Stimulated activated CD4-positive, alpha-beta T cell treated with anti-CD3 and anti-CD28 coated beads, Interleukin-15, amount 100 ng/mL, for 48 hours (primary cell): ENCODE measurements around the gene DCLK2.

Source experiments
- DNase-seq, 2 donors: peaks; one replicate each; pipeline ENCODE4 v3.0.0-alpha.2; 2020; ENCODE audit warnings: low read depth in 2 of 2

DCLK2 gene

GRCh38 chr4:150069353-150069752 lies 8.9 kb upstream of the DCLK2 start:
- no peak for DNase-seq

GRCh38 chr4:150070464-150071170 lies 7.6 kb upstream of the DCLK2 start:
- no peak for DNase-seq

DNA sequence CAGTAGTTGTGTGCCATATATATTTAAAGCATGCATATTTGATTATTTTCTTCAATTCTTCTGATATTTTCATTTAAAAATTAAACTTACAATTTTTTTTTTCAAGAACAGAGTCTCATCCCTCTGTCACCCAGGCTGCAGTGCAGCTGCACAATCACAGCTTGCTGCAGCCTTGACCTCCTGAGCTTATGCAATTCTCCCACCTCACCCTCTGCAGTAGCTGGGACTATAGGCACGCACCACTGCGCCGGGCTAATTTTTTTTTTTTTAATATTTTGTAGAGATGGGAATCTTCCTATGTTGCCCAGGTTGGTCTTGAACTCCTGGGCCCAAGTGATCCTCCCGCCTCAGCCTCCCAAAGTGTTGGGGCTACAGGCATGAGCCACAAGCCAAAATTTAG lies 5.8 kb upstream of the DCLK2 start:
- DNase-seq, result no peak

- DNase-seq, result no peak
Observed at GRCh38 chr4:150072906-150073714, 5.1 kb upstream of the DCLK2 start.

GRCh38 chr4:150074064-150074463 lies 4.2 kb upstream of the DCLK2 start:
- DNase-seq, result no peak

DNA sequence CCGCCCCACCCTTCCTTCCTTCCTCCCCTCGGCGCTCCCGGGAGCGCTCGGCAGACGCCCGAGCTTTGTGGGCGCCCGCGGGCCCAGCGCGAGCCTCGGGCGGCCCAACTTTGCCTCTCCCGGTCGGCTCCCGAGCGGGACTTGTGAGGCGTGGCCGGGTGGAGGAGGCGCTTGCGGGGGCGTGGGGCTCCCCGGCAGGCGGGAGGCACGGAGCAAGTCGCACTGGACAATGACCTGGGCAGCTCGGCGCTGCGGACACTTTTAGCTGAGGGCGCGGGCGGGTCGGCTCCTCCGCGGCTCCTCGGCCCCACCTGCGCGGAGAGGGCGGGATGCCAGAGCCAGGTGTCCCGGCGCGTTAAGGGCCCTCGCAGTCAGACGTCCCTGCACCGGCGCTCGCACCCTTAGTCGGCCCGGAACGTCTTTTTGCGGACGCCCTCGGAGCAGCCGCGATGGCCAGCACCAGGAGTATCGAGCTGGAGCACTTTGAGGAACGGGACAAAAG lies 385 bp downstream of the DCLK2 start:
- no peak for DNase-seq

DNA sequence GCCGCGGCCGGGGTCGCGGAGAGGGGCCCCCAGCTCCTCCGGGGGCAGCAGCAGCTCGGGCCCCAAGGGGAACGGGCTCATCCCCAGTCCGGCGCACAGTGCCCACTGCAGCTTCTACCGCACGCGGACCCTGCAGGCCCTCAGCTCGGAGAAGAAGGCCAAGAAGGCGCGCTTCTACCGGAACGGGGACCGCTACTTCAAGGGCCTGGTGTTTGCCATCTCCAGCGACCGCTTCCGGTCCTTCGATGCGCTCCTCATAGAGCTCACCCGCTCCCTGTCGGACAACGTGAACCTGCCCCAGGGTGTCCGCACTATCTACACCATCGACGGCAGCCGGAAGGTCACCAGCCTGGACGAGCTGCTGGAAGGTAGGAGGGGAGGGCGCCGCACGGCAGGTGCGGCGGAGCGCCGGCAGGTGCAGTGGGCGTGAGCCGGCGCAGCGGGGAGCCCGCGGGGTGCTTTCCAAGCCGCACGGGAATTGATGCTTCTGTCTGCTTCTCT lies 886 bp downstream of the DCLK2 start:
- peak in 1 of 2 donors; percentile 4 for DNase-seq

DNA sequence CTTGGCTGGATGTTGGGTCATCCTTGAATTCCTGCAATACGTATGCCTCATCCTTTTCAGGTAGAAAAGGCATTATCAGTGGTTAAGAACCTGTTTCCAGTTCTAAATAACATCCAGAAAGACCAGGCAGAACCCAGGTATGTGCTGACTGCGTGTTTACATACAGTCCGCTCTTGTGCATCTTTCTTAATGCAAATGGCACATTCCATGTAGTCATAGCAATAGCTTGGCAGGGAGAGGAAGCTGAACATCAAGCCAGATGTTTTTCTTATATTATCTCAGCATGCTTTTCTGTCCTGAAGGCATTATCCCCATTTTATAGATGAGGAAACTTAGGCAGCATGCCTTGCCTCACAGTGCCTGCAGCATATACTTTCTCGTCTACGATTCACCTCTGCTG lies 2.1 kb downstream of the DCLK2 start:
- no peak for DNase-seq

DNA sequence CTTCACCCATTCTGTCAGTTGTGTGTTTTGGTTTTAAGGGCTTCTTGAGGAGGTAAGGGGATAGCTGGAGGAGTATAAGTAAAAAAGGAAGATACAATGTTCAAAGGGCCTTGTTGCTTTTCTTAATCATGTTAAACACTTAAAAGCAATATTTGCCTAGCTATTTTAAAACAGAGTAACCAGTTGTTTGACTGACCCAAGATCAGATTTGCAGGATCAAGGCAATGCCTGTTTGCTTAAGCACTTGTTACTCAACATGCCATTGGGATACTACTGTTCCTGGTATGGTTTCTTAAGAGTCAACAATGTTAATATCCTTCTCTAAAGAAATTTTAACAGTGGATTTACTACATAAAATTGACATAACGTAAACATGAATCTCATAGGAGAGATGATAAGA lies 2.6 kb downstream of the DCLK2 start:
- no peak for DNase-seq

GRCh38 chr4:150082241-150082640 lies 4.0 kb downstream of the DCLK2 start:
- no peak for DNase-seq

- no peak for DNase-seq
Observed at GRCh38 chr4:150087006-150087405, 8.8 kb downstream of the DCLK2 start.

DNA sequence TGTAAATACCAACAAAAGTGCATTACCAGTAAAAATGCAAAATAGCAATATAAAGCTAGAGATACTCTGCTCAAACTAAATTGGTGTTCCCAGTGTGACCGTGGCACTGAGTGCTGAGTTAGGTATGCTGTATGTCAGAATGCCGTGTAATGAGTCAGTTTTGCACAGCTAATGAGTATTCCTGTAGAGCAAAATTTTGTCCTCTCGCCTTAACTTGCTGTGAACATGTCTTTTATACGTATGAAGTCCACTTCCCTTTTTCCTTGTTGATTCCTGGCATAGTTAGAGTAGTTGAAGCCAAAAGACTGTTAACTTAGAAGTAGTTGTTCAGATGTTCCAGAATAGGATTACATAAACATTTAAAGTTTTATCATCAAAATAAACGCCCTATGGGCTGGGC lies 11.5 kb downstream of the DCLK2 start:
- DNase-seq, result no peak

GRCh38 chr4:150090836-150091235 lies 12.6 kb downstream of the DCLK2 start:
- DNase-seq, result no peak

GRCh38 chr4:150094676-150095075 lies 16.4 kb downstream of the DCLK2 start:
- no peak for DNase-seq

- DNase-seq, result no peak
Observed at GRCh38 chr4:150096625-150097024, 18.4 kb downstream of the DCLK2 start.

- no peak for DNase-seq
Observed at GRCh38 chr4:150098214-150098613, 20.0 kb downstream of the DCLK2 start.

DNA sequence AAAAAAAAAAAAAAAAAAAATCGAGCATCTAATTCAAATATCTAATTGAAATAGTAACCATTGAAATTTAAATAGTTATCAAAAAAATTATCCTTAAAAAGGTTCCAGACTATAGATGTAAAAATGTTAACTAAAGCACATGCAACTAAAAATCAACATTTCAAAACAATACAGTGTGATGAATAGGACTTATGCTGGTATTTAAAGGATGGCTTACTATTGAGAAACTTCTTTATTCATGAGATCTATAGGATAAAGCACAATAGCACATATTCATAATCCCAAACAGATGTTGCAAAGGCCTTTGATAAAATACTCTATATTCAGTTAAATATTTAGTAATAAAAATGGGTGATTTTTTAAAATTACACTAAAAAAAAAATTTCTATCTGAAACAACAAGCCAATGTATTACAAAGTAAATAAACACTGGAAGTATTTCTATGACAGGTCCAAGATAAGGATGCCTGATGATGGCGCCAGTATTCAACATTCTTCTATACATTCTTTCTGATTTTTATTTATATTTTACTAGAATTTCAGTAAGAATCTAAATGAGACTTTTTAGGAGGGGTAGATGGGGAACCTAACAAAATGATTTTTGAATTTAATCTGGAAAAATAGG lies 26.3 kb downstream of the DCLK2 start:
- DNase-seq, result no peak

- no peak for DNase-seq
Observed at GRCh38 chr4:150106886-150107285, 28.6 kb downstream of the DCLK2 start.

DNA sequence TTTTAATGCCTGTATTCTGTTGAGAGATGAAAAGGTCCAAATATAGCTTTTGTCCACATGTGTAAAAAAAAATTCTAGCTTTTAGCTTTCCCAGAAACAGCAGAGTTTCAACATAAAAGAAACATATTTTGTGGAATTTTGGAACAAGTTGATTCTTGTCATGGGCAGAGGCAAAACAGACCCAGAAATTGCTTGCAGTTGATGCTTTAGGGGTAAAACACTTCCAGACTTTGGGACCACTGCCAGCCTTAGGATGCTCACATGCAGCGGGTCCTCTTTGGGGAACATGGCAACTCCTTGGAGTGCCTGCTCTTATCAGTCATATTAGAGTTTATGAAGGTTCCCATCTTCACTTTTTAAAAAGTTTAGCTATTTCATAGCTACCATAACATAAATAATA lies 30.4 kb downstream of the DCLK2 start:
- DNase-seq, result no peak

DNA sequence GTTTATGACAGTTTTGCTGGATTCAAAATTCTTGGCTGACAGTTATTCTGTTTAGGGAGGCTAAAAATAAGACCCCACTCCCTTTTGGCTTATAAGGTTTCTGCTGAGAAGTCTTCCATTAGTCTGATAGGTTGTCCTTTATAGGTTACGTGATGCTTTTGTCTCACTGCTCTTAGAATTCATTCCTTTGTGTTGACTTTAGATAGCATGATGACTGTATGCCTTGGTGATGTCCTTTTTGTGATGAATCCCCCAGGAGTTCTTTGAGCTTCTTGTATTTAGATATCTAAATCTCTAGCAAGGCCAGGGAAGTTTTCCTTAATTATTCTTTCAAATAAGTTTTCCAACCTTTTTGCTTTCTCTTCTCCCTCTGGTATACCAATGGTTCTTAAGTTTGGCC lies 36.4 kb downstream of the DCLK2 start:
- no peak for DNase-seq

GRCh38 chr4:150115851-150116250 lies 37.6 kb downstream of the DCLK2 start:
- no peak for DNase-seq

GRCh38 chr4:150116506-150116905 lies 38.3 kb downstream of the DCLK2 start:
- DNase-seq, result no peak

- DNase-seq, result no peak
Observed at GRCh38 chr4:150117094-150117493, 38.8 kb downstream of the DCLK2 start.
